ENCODE results near the gene CCDC9. TPM values are rescaled to one million over a fixed set of nuclear protein-coding genes. Genes with fewer than 3 reads are reported as not detected.

CCDC9 gene
- total and polyA plus RNA-seq, 2 of the 8 experiments (the other 6 are each of a cell fraction or from before 2014, with no cell fraction given), result 3.7 to 29.8 TPM

- no peak for TF ChIP-seq CHD7 (IDR thresholded peaks at IDR 0.05; ENCODE audit: insufficient replicate concordance, low read length)
- TF ChIP-seq, protein P1, sequence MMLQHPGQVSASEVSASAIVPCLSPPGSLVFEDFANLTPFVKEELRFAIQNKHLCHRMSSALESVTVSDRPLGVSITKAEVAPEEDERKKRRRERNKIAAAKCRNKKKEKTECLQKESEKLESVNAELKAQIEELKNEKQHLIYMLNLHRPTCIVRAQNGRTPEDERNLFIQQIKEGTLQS (IDR thresholded peaks at IDR 0.05; ENCODE audit: insufficient read depth, low read depth, low read length), result no peak
- TF ChIP-seq TBP (IDR thresholded peaks at IDR 0.05; ENCODE audit: low read depth, low read length), result no peak
- no peak for TF ChIP-seq CEBPB (IDR thresholded peaks at IDR 0.05; ENCODE audit: low read depth, low read length)
- no peak for TF ChIP-seq JUND (IDR thresholded peaks at IDR 0.05; ENCODE audit: low read length)
- no peak for TF ChIP-seq RXRA (IDR thresholded peaks at IDR 0.05; ENCODE audit: insufficient read depth, low read depth, low read length)
- TF ChIP-seq ZNF274 (IDR thresholded peaks at IDR 0.05; ENCODE audit: borderline replicate concordance, extremely low read depth, low read length), result no peak
- no peak for TF ChIP-seq EZH2 (IDR thresholded peaks at IDR 0.05; ENCODE audit: low read depth, low read length, severe bottlenecking)
- no peak for TF ChIP-seq HDAC2 (IDR thresholded peaks at IDR 0.05; ENCODE audit: borderline replicate concordance in 1 of 2, low read depth in 2 of 2, low read length in 2 of 2)
- TF ChIP-seq MAX (IDR thresholded peaks at IDR 0.05), result no peak
- no peak for TF ChIP-seq KDM5A (IDR thresholded peaks at IDR 0.05; ENCODE audit: low read length)
Observed at GRCh38 chr19:47310323-47310722, 54.0 kb downstream of the CCDC9 start (continued).

Measured in H1 (cell line).